Measurements from ENCODE around the gene AFF1. TPM values are rescaled to one million over a fixed set of nuclear protein-coding genes. Genes with fewer than 3 reads are reported as not detected.
"Not testable (repeated sequence)": the region's sequence is repeated elsewhere in the genome, so short reads cannot be mapped to it uniquely, and the experiment has no call there.

AFF1 gene
- total and polyA plus RNA-seq, 2 of the 4 experiments (the other 2 are of a cell fraction), result 7.0 to 9.6 TPM

DNA sequence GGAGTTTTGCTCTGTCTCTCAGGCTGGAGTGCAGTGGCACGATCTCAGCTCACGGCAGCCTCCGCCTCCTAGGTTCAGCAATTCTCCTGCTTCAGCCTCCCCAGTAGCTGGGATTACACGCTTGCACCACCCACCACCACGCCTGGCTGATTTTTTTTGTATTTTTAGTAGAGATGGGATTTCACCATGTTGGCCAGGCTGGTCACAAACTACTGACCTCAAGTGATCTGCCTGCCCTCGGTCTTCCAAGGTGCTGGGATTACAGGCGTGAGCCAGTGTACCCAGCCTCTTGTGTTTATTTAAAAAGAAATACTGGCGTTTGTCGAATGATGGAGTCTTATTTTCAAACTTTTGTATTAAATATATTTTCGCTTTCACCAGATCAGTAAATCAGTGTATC, 137.7 kb downstream of the AFF1 start:
- BruUV-seq (replicated peaks); H3K9ac ChIP-seq (ENCODE audit: low read depth, low read length); H3K4me2 ChIP-seq (ENCODE audit: low read depth, low read length); H4K8ac ChIP-seq (ENCODE audit: low read depth in 2 of 2, low read length in 2 of 2); H3K14ac ChIP-seq (replicated peaks; ENCODE audit: low read depth, low read length); H4K5ac ChIP-seq (ENCODE audit: low read depth, low read length); H3K4me3 ChIP-seq (ENCODE audit: insufficient read depth, low read depth, low read length); H3K18ac ChIP-seq (ENCODE audit: low read depth, low read length); H3K9me3 ChIP-seq (ENCODE audit: control insufficient read depth, insufficient read depth, low read length); H2AFZ ChIP-seq (replicated peaks; ENCODE audit: low read length, poor library complexity); H2BK15ac ChIP-seq (ENCODE audit: low read depth, low read length); intact Hi-C loops (cut with micrococcal nuclease); H4K91ac ChIP-seq (ENCODE audit: insufficient read depth, low read depth, low read length); H3K23ac ChIP-seq (ENCODE audit: low read depth, low read length); H2BK120ac ChIP-seq (ENCODE audit: low read depth, low read length); H3K27ac ChIP-seq (ENCODE audit: insufficient read depth, low read length); H2BK20ac ChIP-seq (ENCODE audit: low read depth, low read length); H3K27me3 ChIP-seq (ENCODE audit: control insufficient read depth, insufficient read depth, low read length); ATAC-seq (ENCODE audit: low read depth); POLR2A ChIA-PET (ENCODE audit: unreplicated experiment); DNase-seq; H2BK5ac ChIP-seq (ENCODE audit: low read depth, low read length, poor library complexity, severe bottlenecking); H2AK9ac ChIP-seq (replicated peaks; ENCODE audit: low read depth, low read length, poor library complexity); H2AK5ac ChIP-seq (ENCODE audit: low read depth, low read length); H3K9me1 ChIP-seq (ENCODE audit: insufficient read depth, low read length); H3K4me1 ChIP-seq (ENCODE audit: control insufficient read depth, insufficient read depth, low read length); in situ Hi-C loops (cut with MboI; ENCODE audit: low sequenced_read_pairs); H3K56ac ChIP-seq (ENCODE audit: extremely low read depth, insufficient read depth, low read length); H3K36me3 ChIP-seq (ENCODE audit: control insufficient read depth, insufficient read depth, low read length); CTCF ChIA-PET; dilution Hi-C loops (cut with HindIII; ENCODE audit: low sequenced_read_pairs, unreplicated experiment); H3K4ac ChIP-seq (ENCODE audit: low read depth, low read length): not testable (repeated sequence)
- peaks cover 20 to 43% of the 10 kb centered on the region in 2 experiments; a peak in 3 of 4 replicates for H3K79me1 ChIP-seq (ENCODE audit: low read depth in 1 of 2, low read length in 2 of 2)
- peaks cover 13% of the 10 kb centered on the region; the same call in 1 of the 2 replicates for H4K20me1 ChIP-seq (ENCODE audit: insufficient read depth, low read length)
- WGBS, 2 experiments (ENCODE audit: extremely low coverage in 2 of 2, insufficient read length in 1 of 2), result 100% methylated on average over 1 of the region's 10 CpGs; no CpG with 5 or more reads in 1 of the 2 experiments

Measured in IMR-90 (cell line).